H1 (cell line): ENCODE results near the gene CREB3L1. TPM values are rescaled to one million over a fixed set of nuclear protein-coding genes. Genes with fewer than 3 reads are reported as not detected.

Experiments used
- CTCF ChIA-PET: fragments of 300-600 bp; sonication (Branson Sonifier 250); formaldehyde crosslinking; loops from one replicate; lab custom pipeline; 2021; ENCODE audit not compliant: partially characterized antibody; lab: Charles Lee
- POLR2A ChIA-PET: fragments of 300-600 bp; sonication (Branson Sonifier 250); formaldehyde crosslinking; loops from one replicate; lab custom pipeline; 2021; ENCODE audit warnings: inconsistent platforms; ENCODE audit not compliant: partially characterized antibody; lab: Charles Lee
- DNase-seq, 2 experiments: peaks; one replicate each; pipeline versions ENCODE4 v3.0.0 to v3.0.0-alpha.2; 2010 to 2022; ENCODE audit warnings: low spot score in 2 of 2, low read depth in 1 of 2, mixed read lengths in 1 of 2
- FAIRE-seq: peaks from 2 replicates; lab custom pipeline; 2011; peaks lifted over from hg19 to GRCh38; lab: Jason Lieb, UNC
- H2AFZ ChIP-seq: 2 replicates; pipeline ENCODE4 v1.8.1; 2012; ENCODE audit warnings: low read length, inconsistent platforms
- H2AK5ac ChIP-seq: 2 replicates; pipeline ENCODE4 v1.6.1; 2013; ENCODE audit warnings: low read depth, low read length
- H2BK120ac ChIP-seq: replicated peaks from 2 replicates; pipeline ENCODE3; 2013; ENCODE audit warnings: low read depth, low read length, inconsistent platforms
- H2BK12ac ChIP-seq: 2 replicates; pipeline ENCODE4 v1.6.1; 2013; ENCODE audit warnings: low read depth, low read length
- H2BK15ac ChIP-seq: 2 replicates; pipeline ENCODE4 v1.6.1; 2013; ENCODE audit warnings: low read length
- H2BK20ac ChIP-seq: 2 replicates; pipeline ENCODE4 v1.6.1; 2013; ENCODE audit warnings: low read length
- H2BK5ac ChIP-seq: 2 replicates; pipeline ENCODE4 v1.6.1; 2013; ENCODE audit warnings: low read depth, low read length
- H3K14ac ChIP-seq: 2 replicates; pipeline ENCODE4 v1.6.1; 2013; ENCODE audit warnings: inconsistent platforms; ENCODE audit not compliant: insufficient read length
- H3K18ac ChIP-seq: 2 replicates; pipeline ENCODE4 v1.6.1; 2013; ENCODE audit warnings: low read length; ENCODE audit errors: extremely low read depth
- H3K23ac ChIP-seq: 2 replicates; pipeline ENCODE4 v1.6.1; 2013; ENCODE audit warnings: inconsistent platforms; ENCODE audit not compliant: insufficient read length
- H3K23me2 ChIP-seq: 2 replicates; pipeline ENCODE4 v1.6.1; 2013; ENCODE audit warnings: low read depth, low read length
- H3K27ac ChIP-seq: 2 replicates; pipeline ENCODE4 v1.6.1; 2011; ENCODE audit warnings: low read depth, low read length, inconsistent platforms
- H3K27me3 ChIP-seq, 4 experiments: replicated peaks in 1 of 4; 1 replicate in 1 of 4; 2 replicates in 3 of 4; pipeline versions ENCODE4 v1.6.1 to v1.8.1; 2011 to 2013; ENCODE audit warnings: low read length in 3 of 4, mild to moderate bottlenecking in 3 of 4, inconsistent platforms in 2 of 4, mixed read lengths in 2 of 4, moderate library complexity in 1 of 4; ENCODE audit not compliant: control insufficient read depth in 3 of 4, insufficient read depth in 3 of 4; ENCODE audit errors: extremely low read depth in 1 of 4
- H3K36me3 ChIP-seq, 4 experiments: 2 replicates each; pipeline versions ENCODE4 v1.6.1 to v1.8.1; 2011 to 2013; ENCODE audit warnings: mild to moderate bottlenecking in 4 of 4, low read length in 3 of 4, moderate library complexity in 2 of 4, control low read depth in 1 of 4, inconsistent platforms in 1 of 4; ENCODE audit not compliant: insufficient read depth in 4 of 4, control insufficient read depth in 2 of 4
- H3K4ac ChIP-seq: replicated peaks from 2 replicates; pipeline ENCODE3; 2013; ENCODE audit warnings: low read length, low read depth, mixed read lengths, inconsistent platforms; ENCODE audit not compliant: insufficient read length
- H3K4me1 ChIP-seq, 4 experiments: replicated peaks in 1 of 4; 1 replicate in 1 of 4; 2 replicates in 3 of 4; pipeline versions ENCODE4 v1.6.1 to v1.8.1; 2011 to 2013; ENCODE audit warnings: low read length in 3 of 4, inconsistent platforms in 2 of 4, mixed read lengths in 1 of 4; ENCODE audit not compliant: insufficient read depth in 4 of 4, control insufficient read depth in 3 of 4
- H3K4me2 ChIP-seq, 2 experiments: 2 replicates each; pipeline versions ENCODE4 v1.6.1 to v1.8.1; 2011 to 2013; ENCODE audit warnings: low read depth in 2 of 2, low read length in 2 of 2, control low read depth in 1 of 2, inconsistent platforms in 1 of 2, mild to moderate bottlenecking in 1 of 2; ENCODE audit not compliant: insufficient read depth in 1 of 2
- H3K4me3 ChIP-seq, 4 experiments: fragments of 200-600, 300-600 bp in 1 of 4; sonication (generic), shearing (Covaris generic), sonication (Bioruptor Twin) in 1 of 4; 2 replicates each; pipeline versions ENCODE4 v1.5.1 to v1.8.1; 2011 to 2016; ENCODE audit warnings: low read length in 4 of 4, low read depth in 3 of 4, control low read depth in 2 of 4, inconsistent platforms in 2 of 4, mild to moderate bottlenecking in 2 of 4, mixed read lengths in 1 of 4, moderate library complexity in 1 of 4; ENCODE audit not compliant: insufficient read depth in 2 of 4; ENCODE audit errors: extremely low read depth in 1 of 4
- H3K56ac ChIP-seq: replicated peaks from 2 replicates; pipeline ENCODE3; 2013; ENCODE audit warnings: low read depth, mild to moderate bottlenecking, mixed read lengths, low read length, inconsistent platforms; ENCODE audit not compliant: insufficient read length
- H3K79me1 ChIP-seq: 2 replicates; pipeline ENCODE4 v1.6.1; 2013; ENCODE audit warnings: low read depth, low read length, control low read depth
- H3K79me2 ChIP-seq, 2 experiments: 2 replicates each; pipeline versions ENCODE4 v1.6.1 to v1.8.1; 2012 to 2013; ENCODE audit warnings: low read length in 2 of 2, mild to moderate bottlenecking in 2 of 2, inconsistent platforms in 1 of 2; ENCODE audit not compliant: insufficient read depth in 2 of 2, control insufficient read depth in 1 of 2
- H3K9ac ChIP-seq, 4 experiments: replicated peaks in 1 of 4; 1 replicate in 1 of 4; 2 replicates in 3 of 4; pipeline versions ENCODE4 v1.6.1 to v1.8.1; 2011 to 2013; ENCODE audit warnings: low read depth in 3 of 4, low read length in 3 of 4, control low read depth in 2 of 4, mild to moderate bottlenecking in 2 of 4, moderate library complexity in 2 of 4, inconsistent platforms in 1 of 4; ENCODE audit errors: extremely low read depth in 1 of 4
- H3K9me3 ChIP-seq, 2 experiments: 2 replicates each; pipeline versions ENCODE4 v1.6.1 to v1.8.1; 2012 to 2013; ENCODE audit warnings: mild to moderate bottlenecking in 2 of 2, moderate library complexity in 2 of 2, control low read depth in 1 of 2, inconsistent platforms in 1 of 2, low read depth in 1 of 2, low read length in 1 of 2, mixed read lengths in 1 of 2; ENCODE audit not compliant: insufficient read depth in 2 of 2
- H4K20me1 ChIP-seq, 2 experiments: replicated peaks in 1 of 2; 2 replicates each; pipeline versions ENCODE3 to v1.8.1; 2011 to 2013; ENCODE audit warnings: inconsistent platforms in 2 of 2, low read length in 2 of 2, mild to moderate bottlenecking in 1 of 2; ENCODE audit not compliant: insufficient read depth in 2 of 2, control insufficient read depth in 1 of 2
- H4K5ac ChIP-seq: 2 replicates; pipeline ENCODE4 v1.6.1; 2013; ENCODE audit warnings: low read length, low read depth, mixed read lengths, inconsistent platforms; ENCODE audit not compliant: insufficient read length
- H4K8ac ChIP-seq: 2 replicates; pipeline ENCODE4 v1.8.0; 2013; ENCODE audit warnings: mild to moderate bottlenecking, moderate library complexity, low read length, inconsistent platforms; ENCODE audit not compliant: insufficient read depth; ENCODE audit errors: extremely low read depth
- H4K91ac ChIP-seq: replicated peaks from 2 replicates; pipeline ENCODE3; 2013; ENCODE audit warnings: low read length, mixed read lengths, inconsistent platforms; ENCODE audit not compliant: insufficient read length
- KDM1A ChIP-seq: fragments of 200-600, 300-600 bp; sonication (generic); IDR thresholded peaks from 2 replicates; pipeline ENCODE4 v1.7.1; 2016; ENCODE audit warnings: mild to moderate bottlenecking, low read length, borderline replicate concordance
- KDM5A ChIP-seq: fragments of 200-600 bp; IDR thresholded peaks from 2 replicates; pipeline ENCODE4 v1.7.1; 2012; ENCODE audit warnings: mild to moderate bottlenecking, low read length, inconsistent platforms, mixed read lengths
- MAFK ChIP-seq: IDR thresholded peaks from 2 replicates; pipeline ENCODE4 v1.6.1; 2012; ENCODE audit warnings: low read depth, mild to moderate bottlenecking, improper control_type of control experiment, low read length
- POLR2A ChIP-seq, 2 experiments: IDR thresholded peaks; 1 replicate in 1 of 2; 2 replicates in 1 of 2; pipeline ENCODE4 v1.6.1; 2011; ENCODE audit warnings: low read depth in 2 of 2, low read length in 2 of 2, mild to moderate bottlenecking in 2 of 2; ENCODE audit errors: control extremely low read depth in 1 of 2
- RNF2 ChIP-seq: fragments of 200-900, 300-1000 bp; sonication (generic); IDR thresholded peaks from 2 replicates; pipeline ENCODE4 v1.7.1; 2016; ENCODE audit warnings: borderline replicate concordance, low read depth, mild to moderate bottlenecking, antibody characterized with exemption, low read length; ENCODE audit not compliant: poor library complexity, severe bottlenecking; ENCODE audit errors: missing control alignments
- SIRT6 ChIP-seq: IDR thresholded peaks from one replicate; pipeline ENCODE4 v1.7.1; 2012; ENCODE audit warnings: low read length, inconsistent platforms
- SP4 ChIP-seq: IDR thresholded peaks from 2 replicates; pipeline ENCODE4 v1.6.1; 2012; ENCODE audit warnings: low read length, inconsistent platforms
- TBP ChIP-seq: IDR thresholded peaks from 2 replicates; pipeline ENCODE4 v1.6.1; 2011; ENCODE audit warnings: low read depth, low read length, improper control_type of control experiment
- WGBS, 2 experiments: shearing (Covaris generic) in 1 of 2; methylation state at CpG; one replicate each; pipeline versions ENCODE4 v1.1.6 to v1.1.7; 2013 to 2015; ENCODE audit warnings: low lambda C conversion rate in 2 of 2, mixed read lengths in 2 of 2, inconsistent platforms in 1 of 2, low coverage in 1 of 2, missing lambda C conversion rate in 1 of 2; ENCODE audit not compliant: insufficient replicate concordance in 2 of 2, insufficient coverage in 1 of 2, insufficient read length in 1 of 2; ENCODE audit errors: extremely low coverage in 1 of 2, missing lambda C conversion rate in 1 of 2; 5-methylcytosine and 5-hydroxymethylcytosine counted together
- polyA plus RNA-seq, 7 experiments: library from polyadenylated mRNA; depleted of rRNA in 3 of 7; stranded (reverse) in 5 of 7; unstranded in 2 of 7; fragments of >200 nt in 5 of 7; fragments of 200-250 nt in 2 of 7; gene quantifications; 1 replicate in 5 of 7; 2 replicates in 1 of 7; 4 replicates in 1 of 7; pipeline versions ENCODE4 v1.2.1 to v1.2.3, GENCODE V29; 2011 to 2013; ENCODE audit warnings: missing spikeins in 2 of 7, mixed read lengths in 2 of 7
- total RNA-seq: library from RNA; stranded (reverse); fragmentation: NEBNext Ultra II Directional; extraction: Animal tissue kit (Norgen Biotek cat#: 25700); gene quantifications from 2 replicates; pipeline ENCODE4 v1.2.1, GENCODE V29; 2021

Gene CREB3L1
- total and polyA plus RNA-seq, 2 of the 8 experiments (the other 6 are each of a cell fraction or from before 2014, with no cell fraction given) = 4.1 to 12.7 TPM

DNA sequence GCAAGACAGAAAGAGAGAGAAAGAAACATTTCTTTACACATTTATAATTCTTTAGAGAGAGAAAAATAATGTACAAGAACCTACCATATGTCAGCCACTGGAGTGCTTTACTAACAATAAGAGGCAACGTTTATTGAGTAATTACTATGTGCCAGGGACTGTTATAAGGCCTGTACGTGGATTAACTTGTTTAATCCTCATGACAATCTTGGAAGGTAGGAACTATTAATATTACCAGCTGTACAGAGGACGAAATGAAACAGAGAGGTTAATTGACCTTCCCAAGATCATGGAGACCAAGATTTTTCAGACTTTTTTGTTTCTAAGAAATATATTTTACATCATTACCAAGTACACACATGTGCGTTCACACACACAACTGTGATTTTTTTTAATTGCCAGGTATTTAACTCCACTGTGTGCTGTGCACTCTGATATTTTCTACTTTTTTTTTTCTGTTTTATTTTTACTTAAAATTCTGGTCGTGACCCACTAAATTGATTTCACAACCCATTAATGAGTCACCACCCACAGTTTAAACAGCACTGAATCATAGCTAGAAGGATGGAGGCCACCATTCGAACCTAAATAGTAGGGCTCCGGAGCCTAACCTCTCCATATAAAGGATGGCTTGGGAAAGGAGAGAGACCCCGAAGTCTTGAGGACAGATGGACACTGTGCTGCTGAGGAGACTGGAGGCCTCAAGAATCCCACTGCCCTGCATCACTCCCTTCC is 21.4 kb downstream of the CREB3L1 start:
- 83% methylated on average over 8 of the region's 8 CpGs; no CpG with 5 or more reads in 1 of the 2 experiments for WGBS, 2 experiments
- H2BK5ac ChIP-seq = no peak overlapping the region
- H3K56ac ChIP-seq = no peak overlapping the region
- H2AFZ ChIP-seq = no peak overlapping the region
- DNase-seq (no peak), FAIRE-seq (no peak)
- no peak overlapping the region for H3K4me2 ChIP-seq
- H2BK15ac ChIP-seq = no peak overlapping the region
- no peaks in the 10 kb centered on the region for H3K27me3 ChIP-seq
- no peak overlapping the region for H2BK20ac ChIP-seq
- H2BK12ac ChIP-seq = no peak overlapping the region
- no peak overlapping the region for H3K18ac ChIP-seq
- peaks cover 14% of the 10 kb centered on the region; the same call in 1 of the 2 replicates for H3K23me2 ChIP-seq
- H3K9me3 ChIP-seq = no peaks in the 10 kb centered on the region
- H3K23ac ChIP-seq = no peak overlapping the region
- no peak overlapping the region for H3K14ac ChIP-seq
- H2BK120ac ChIP-seq = no peak overlapping the region
- H3K9ac ChIP-seq = no peak overlapping the region
- no peak overlapping the region for H3K4ac ChIP-seq
- H4K20me1 ChIP-seq = no peaks in the 10 kb centered on the region
- 0 out of 4 replicates have a peak, but pooled peaks cover 0 to 3% of the 10 kb centered on the region in 2 experiments for H3K79me2 ChIP-seq
- H4K5ac ChIP-seq = no peak overlapping the region
- TF ChIP-seq POLR2A (IDR thresholded peaks at IDR 0.05; ENCODE audit: control extremely low read depth in 1 of 2, low read depth in 2 of 2, low read length in 2 of 2) (no peak), SIRT6 (no peak), RNF2 (no peak), SP4 (no peak), KDM5A (no peak), KDM1A (no peak), TBP (no peak), MAFK (no peak)
- TF ChIP-seq, all 59 proteins: peak for 0
- Histone ChIP-seq H4K91ac (no peak overlapping the region), H3K27ac (no peak overlapping the region), H3K4me3 (no peak overlapping the region), H3K36me3 (no peaks in the 10 kb centered on the region), H2AK5ac (no peak overlapping the region), H3K4me1 (peaks cover 11 to 29% (median 22%) of the 10 kb centered on the region in 4 experiments), H3K79me1 (0 out of 2 replicates have a peak, but pooled peaks cover 2% of the 10 kb centered on the region), H4K8ac (no peak overlapping the region)
- ChIA-PET POLR2A (interaction anchor here (1.0 to 7.1 kb wide), 4 partner anchors 9 to 57 kb away, joined by 3 to 127 read pairs (median 4); partner anchors contain the start of gene CREB3L1), CTCF (interaction anchor here (0.8 to 38.0 kb wide), 19 partner anchors 9 to 231 kb away, joined by 3 to 858 read pairs (median 7); partner anchors contain the start of gene CREB3L1)
